ENCODE measurements around the gene GNAQ.

GNAQ gene

DNA sequence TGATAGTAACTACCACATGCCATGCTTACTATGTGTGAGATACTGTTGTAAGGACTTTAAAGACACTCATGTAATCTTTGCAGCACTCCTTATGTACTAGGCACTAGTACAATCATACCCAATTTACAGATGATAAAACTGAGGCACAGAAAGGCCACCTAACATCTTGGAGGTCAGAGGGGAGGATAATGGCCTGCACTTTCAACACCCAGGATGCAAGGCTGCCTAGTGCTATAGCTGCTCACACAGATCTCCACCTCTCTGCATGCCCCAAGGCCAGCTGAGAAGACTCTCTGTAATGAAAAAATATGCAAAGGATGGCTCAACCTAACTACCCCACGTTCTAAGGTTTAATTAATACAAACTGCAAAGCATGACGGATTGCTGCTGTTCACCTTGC lies 57.2 kb downstream of the GNAQ start:
- no peak for DNase-seq (ENCODE audit: low spot score)

DNA sequence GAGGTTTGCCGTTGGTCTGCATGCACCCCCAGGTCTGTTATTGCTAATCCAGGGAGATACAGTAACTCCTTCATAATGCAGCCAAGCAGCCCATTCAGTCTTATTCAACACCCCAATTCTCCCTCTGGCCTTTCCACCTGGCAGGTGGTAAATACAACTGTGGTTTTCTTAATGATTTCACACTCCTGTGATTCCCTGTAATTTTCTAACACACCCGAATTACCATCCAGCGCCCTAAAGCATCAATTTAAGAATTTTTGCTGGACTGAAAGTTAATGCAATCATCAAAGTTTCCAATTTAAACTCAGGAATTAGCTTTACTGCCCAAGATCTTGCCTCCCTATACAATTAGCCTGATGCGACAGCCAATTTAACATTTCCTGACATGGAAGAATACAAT lies 62.5 kb downstream of the GNAQ start:
- no peak for DNase-seq (ENCODE audit: low spot score)

DNA sequence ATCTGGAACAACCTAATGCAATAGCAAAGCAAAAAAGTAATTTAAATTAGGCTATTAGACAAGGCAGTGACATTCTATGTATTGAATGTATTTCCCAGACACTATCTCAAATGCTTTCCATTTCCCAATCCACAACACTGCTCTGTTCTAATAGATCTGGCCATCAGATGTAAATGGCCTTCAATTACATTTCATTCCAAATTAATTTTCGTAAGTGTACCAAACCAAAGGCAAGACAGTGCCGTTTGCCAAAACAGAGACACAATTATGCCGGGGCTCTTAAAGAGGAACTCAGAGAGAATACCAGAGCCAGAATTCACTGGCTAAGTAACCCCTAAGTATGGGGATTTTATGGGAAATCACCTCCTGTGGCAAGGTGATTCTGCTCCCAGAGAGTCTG lies 63.1 kb downstream of the GNAQ start:
- no peak for DNase-seq (ENCODE audit: low spot score)

DNA sequence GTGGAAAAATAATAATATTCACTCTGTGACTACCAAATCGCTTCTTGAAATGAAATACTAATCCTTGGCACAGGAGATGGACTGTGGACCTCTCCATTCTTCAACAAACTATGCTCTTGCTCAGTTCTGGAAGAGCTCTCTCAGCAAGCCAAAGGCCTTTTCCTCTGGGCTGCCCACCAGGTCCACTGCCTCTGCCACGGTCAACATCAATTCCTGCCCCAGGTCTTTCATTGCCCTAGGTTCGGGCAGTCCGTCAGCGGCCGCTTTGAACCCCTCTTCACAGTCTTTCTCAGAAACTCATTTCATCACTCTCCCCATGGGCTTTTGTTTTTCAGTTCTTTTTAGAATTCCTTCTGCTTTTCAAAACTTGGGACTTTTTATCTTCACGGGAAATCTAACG lies 64.9 kb downstream of the GNAQ start:
- DNase-seq (ENCODE audit: low spot score), result no peak

DNA sequence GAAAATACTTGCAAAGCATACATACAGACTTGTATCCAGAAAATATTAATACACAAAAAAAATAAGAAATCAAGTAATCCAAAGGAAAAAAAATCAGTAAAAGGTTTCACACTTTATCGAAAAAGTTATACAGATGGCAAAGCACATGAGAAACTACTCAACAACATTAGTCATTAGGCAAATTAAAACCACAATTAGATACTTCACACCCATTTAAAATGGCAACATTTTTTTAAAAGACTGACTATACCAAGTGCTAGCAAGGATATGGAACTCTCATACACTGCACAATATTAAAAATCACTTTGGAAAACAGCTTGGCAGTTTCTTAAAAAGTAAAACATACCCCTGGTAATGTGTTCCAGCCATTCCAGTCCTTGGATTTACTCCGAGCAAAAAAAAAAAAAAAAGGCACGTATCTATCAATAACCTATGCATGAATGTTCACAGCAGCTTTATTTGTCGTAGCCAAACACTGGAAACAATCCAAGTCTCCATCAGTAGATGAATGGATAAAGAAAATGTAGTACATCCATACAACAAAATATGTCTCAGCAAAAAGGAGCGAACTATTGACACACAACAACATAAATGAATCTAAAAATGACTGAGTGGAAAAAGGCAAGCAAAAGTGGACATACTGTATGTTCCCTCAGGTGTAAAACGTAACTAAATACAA lies 66.0 kb downstream of the GNAQ start:
- no peak for DNase-seq (ENCODE audit: low spot score)

DNA sequence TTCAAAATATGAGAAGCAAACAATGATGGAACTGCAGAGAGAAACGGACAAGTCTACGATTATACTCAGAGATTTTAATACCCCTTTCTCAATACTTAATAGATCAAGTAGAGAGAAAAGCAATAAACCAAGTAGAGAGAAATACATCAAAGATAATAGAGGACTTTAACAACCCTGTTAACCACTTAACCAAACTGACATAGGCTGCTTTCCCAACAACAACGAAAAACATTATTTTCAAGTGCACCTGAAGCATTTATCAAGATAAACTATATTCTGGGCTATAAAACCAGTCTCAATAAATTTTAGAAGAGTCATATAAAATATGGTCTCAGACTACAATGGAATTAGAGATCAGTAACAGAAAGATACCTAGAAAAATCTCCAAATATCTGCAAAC lies 67.4 kb downstream of the GNAQ start:
- DNase-seq (ENCODE audit: low spot score), result no peak

DNA sequence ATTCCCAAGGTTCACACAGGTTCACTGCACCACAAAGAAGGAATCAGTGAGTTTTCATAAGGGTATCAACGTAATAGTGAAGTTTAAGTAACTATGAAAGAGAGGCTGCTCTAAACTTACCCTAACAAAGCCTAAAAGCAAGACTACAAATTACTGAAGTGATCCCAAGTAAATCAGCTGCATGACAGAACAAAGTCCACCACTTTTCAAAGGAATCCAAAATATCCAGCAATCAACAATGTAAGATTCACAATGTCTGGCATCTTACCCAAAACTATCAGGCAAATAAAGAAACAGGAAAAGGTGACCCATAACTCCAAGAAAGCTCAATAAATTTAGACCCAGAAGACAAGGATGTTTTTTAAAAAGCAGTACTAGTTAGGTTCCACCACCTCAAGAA lies 70.1 kb downstream of the GNAQ start:
- no peak for DNase-seq (ENCODE audit: low spot score)

DNA sequence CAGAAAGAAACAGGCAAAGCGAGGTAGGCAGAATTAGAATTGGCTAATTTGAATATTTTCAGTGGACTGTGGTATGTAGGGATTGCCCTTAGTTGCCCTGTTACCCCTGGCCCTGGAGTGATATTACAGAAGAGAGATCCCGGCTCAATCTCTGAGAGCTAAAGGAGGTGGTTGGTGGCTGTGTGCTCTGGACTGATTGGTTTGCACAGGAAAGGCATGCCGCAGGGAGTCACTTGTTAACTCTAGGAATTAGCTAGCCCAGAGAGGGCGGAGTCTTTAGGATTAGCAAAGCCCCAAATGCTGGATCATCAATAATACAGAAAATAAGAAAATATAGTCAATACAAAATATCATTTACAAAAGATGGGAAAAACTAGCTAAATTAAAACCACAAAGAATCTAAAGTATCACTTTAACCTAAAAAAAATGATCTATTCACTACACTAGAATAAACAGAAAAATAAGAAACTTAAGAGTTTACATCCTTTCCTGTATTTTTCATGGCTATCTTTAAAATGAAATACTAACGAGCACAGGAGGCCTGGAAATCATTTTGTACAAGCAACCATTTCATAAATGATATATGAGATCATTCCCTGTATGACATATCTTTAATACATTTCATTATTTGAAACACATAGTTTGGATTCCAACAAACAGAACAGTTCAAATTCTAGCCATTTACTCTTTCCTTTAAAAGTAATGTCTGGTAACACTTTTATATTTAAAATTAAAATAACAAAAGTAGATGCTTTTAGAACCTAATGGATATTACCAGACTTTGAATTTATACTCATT lies 71.1 kb downstream of the GNAQ start:
- DNase-seq (ENCODE audit: low spot score), result no peak

DNA sequence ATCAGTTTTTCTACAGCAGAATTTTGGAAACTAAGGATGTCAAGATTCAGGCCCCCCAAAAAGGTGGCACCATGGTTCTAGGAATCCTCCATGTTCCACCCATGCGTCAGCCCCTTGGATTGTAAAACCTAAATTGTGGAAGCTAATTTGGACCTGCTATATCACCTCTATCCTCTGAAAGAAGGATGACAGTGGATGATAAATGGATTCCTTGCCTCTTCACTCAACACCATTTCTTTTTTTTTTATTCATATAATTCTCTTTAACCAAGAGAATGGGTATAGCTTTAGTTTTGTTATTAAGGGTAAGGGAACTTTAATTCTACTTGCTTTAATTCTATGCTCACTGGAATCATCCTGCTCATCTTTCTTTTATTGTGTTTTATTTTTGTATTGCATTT lies 71.8 kb downstream of the GNAQ start:
- DNase-seq (ENCODE audit: low spot score), result no peak

DNA sequence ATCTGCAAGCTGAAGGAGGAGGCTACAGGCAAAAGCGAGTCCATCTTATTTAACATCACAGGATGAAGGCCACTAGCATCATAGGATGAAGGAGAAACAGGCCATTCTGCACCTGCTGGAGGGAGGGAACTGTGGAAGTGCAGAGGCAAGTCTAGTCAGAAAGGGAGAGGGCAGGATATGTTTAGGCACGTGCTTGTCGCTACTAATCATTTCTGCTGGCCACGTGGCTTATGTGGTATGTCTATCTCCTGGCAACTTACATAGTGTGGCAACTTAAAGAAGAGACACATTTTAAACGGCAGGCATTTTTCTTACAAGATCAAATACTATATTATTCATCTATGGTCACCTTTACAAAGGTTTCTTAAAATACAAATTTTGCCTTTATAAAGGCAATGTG lies 74.0 kb downstream of the GNAQ start:
- peak; percentile 22 for DNase-seq (ENCODE audit: low spot score)

DNA sequence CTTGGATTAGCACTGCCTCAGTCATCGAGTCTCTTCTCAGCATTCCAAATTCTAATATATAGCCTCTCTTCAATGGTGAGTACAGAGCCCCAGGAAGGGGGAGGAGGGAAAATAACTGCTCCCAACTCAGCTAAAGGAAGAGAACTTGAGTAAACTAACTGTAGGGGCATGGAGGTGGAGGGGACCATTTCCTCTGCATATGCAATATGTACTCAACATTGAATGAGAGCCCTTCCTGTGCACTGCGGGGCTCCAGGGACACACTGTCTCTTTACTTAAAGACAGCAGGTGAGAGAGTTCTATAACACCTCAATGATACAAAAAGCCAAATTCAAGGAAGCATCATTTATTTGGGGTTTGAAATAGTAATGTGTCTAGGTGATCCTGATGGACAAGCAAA lies 75.1 kb downstream of the GNAQ start:
- DNase-seq (ENCODE audit: low spot score), result no peak

DNA sequence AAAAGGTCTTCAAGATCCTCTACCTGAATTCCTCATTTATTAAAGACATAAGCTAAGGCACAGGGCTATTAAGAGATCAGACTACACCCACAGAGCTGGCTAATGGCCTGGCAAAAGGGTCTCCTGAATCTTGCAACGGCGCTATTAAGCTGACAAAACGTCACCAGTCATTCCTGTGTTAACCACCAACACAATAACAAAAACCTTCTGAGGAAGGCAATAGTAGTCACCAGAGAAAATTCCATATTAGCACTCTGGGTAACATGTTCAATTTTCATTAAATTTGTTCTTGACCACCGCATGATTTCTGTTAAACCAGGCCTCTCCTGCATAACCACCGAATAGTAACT lies 77.0 kb downstream of the GNAQ start:
- no peak for DNase-seq (ENCODE audit: low spot score)

DNA sequence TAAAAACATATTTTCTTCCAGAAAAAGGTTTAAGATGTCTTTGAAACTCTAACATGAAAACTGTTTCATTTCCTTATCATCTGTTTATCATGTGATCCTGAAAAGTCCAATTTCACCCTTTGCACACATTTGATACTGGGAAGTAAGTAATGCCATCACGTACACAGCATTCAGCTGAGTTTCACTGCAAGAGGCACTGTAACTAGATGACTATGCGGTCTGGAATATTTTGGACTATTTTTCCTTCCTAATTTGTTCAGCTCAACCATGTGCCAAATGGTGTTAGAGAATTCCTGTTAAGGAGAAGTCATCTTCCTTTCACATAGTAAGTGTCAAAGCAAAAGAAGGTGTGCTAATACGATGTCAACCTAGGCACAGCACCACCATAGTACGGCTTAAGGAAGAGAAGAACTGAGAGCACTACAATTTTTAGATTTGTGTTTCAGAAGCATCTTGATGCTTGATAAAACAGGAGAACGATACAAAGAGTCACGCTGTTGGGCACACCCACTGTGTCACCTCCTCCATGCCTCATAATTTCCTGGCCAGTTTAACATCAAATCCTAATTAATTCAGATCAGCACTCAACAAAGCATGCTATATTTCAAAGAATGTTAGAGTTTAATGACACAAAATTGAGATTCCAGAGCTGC lies 77.5 kb downstream of the GNAQ start:
- DNase-seq (ENCODE audit: low spot score), result no peak

DNA sequence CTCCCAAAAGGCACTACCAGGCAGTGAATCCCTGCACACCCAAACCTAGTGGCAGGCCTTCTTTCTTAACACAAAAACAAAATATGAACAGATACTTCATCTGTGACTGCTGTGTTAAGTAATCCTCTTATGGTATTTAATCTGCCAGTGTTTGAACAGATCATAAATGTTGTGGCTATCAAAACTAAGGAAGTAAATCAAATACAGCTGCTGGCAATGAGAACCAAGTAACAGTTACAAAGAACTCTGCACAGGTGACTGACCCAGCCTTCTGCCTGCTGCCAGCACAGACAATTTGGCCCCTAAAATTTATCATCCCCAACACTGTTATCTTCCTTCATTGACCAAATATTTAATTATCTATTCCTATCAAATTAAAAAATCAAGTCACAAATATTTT lies 78.0 kb downstream of the GNAQ start:
- DNase-seq (ENCODE audit: low spot score), result no peak

DNA sequence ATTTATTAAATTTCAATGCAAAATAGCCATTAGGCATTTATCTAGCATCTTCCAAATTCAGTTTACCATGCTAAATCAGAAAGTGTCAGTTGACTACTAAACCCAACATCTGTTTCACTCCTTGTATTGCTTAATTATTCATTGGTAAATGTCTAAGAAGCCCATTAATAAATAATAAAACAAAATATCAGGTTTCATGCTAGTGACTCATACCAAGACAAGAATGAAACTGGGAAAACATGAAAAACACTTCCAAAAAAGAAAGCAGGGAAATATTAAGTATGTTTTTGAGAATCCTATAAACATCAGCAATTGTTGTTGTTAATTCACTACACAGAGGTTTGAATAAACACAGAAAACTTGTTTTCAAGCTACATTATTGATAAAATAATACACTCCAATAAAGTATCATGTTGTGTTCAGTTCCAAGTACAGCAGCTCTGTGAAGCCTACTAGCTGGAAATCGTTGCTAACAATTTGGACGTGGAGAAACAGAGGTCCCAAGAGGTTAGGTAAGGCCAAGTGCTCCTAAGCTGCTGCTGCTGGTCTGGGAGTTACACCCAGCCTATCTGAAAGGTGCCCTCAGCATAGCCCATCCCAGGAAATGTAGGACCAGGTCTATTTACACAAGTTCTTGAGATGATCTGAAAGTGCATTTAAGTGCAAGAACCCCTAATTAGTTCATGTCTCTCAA lies 78.8 kb downstream of the GNAQ start:
- DNase-seq (ENCODE audit: low spot score), result no peak

DNA sequence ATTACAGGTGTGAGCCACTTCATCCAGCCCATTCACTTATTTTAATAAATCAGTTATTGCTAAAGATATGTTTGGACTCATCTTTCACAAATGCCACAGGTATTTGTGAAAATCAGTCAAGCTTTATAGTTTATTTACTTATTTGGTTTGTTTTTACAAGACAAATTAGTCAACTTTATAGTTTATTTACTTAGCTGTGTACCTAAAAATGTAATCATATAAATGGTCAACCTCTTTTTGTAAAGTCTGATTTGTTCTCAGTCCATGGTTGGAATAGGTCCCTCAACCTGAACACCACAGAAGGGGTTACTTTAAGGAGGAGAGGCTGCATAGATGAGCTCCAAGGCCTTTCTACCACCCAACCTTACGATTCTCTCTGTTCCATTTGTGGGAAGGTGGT lies 80.2 kb downstream of the GNAQ start:
- DNase-seq (ENCODE audit: low spot score), result no peak

DNA sequence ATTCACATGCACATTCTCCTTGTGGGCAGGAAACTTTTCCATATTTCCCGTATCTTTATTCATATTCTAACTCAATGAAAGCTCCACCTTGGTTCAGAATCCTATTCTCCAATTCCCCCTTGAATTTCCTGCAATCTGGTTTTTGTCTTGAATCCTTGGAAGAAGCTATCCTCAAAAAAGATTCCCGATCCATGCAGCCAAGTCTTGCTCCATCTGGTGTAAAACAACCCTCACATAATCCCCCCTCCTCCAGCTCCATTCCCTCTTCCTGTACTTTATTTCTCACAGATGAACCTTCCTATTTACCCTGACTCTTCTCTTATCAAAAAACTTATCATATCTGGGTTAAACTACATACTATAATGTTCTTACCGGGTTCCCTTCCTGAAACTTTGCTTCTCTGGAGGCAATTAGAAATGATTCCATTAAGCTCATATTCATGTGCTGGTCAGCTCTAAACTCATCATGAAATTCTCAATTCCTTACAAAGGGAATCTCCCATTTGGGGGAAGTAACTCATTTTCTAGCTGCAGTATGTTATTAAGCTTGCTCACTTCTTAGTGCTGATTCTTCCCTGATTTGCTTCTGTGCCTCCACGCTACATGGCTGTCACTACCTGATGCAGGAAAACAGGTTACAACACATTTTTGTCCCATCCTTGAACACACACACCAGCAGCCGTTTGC lies 81.7 kb downstream of the GNAQ start:
- no peak for DNase-seq (ENCODE audit: low spot score)

DNA sequence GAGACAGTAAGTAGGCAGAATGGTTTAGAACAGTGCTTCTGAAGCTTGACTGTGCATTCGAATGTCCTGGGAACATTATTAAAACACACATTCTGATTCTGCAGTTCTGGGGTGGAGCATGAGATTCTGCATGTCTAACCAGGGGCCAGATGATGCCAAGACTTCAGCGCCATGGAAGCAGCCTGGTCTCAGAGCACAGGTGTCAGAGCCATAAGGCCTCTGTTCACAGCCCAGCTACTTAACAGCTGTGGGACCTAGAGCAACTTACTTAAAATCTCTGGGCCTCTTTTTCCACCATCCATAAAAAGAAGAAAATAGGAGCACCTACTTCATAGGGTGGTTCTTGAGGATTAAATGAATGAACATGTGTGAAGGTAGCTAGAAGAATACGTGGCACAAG lies 84.0 kb downstream of the GNAQ start:
- no peak for DNase-seq (ENCODE audit: low spot score)

DNA sequence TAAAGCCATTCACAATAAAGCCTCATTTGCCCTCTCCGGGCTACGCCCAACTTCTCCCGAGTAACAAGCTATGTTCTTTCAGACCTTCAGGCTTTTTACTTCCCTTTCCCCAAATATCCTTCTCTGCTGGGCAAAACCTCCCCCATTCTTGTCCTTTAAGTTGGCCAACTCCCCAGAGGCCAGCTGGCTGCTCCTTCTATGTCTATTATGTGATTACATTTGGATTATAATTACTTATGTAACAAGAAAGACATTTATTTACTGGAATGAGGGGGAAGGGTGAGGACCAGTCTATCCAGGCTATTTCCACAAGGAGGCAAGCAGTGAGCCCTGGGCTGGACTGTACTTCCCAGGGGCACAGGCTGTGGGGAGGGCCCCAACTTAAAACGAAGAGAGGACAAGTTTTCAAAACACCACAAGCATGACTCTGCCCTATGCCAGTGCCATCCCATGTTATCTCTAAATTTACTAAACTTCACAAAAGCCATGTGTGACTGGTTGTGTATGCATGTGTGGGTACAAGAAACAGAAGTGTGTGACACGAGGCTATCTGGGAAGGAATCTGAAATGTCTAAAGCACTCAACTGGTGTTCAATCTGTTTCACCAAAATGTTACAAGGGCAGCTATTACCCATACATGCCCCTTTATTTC lies 84.5 kb downstream of the GNAQ start:
- no peak for DNase-seq (ENCODE audit: low spot score)

DNA sequence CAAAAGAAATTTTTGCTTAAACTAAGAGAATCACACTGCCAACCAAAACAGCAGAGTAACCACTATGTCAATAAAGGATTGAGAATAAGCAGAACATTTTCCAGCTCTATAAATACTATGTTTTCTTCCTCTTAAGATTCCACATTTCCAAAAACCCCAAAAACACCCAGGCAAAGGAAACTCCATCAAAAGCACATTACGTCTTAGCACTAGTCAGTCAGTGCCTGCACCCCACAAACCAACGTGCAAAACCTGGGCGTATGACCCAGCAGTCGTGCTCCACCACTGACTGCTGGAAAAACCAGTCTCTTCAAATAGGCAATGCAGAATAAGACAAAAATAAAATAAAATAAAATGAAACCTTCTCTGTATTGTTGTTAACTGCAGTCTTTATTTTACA lies 85.3 kb downstream of the GNAQ start:
- DNase-seq (ENCODE audit: low spot score), result no peak

DNA sequence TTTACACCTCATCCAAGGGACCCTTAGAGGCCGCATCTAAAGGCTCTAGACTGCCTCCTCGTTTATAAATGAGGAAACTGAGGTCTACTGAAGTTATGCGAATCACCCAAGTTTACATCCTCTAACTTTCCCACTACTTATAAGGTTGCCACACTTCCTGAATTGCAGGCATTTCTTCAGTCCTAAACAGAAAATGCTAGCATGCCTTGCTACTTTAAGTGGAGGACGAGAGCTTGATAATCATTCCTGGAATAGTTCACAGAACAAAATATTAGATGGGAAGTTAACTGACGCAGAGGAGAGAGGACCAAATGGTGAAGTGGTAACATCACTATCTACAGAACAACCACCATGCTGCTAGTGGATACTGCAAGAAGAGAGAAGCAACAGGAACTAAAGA lies 85.8 kb downstream of the GNAQ start:
- no peak for DNase-seq (ENCODE audit: low spot score)

Measured in activated CD4-positive, alpha-beta T cell treated with anti-CD3 and anti-CD28 coated beads, Interleukin-2, Interleukin-4, amounts not matched to agents 100 ng/mL and 50 ng/mL, durations not matched to agents 16 hours and 8 hours (primary cell).